ENCODE data around the gene PLEKHA7. TPM values are rescaled to one million over a fixed set of nuclear protein-coding genes. Genes with fewer than 3 reads are reported as not detected.

PLEKHA7 gene
- total RNA-seq, 1 experiment from 2014 or later = 57.6 TPM

DNA sequence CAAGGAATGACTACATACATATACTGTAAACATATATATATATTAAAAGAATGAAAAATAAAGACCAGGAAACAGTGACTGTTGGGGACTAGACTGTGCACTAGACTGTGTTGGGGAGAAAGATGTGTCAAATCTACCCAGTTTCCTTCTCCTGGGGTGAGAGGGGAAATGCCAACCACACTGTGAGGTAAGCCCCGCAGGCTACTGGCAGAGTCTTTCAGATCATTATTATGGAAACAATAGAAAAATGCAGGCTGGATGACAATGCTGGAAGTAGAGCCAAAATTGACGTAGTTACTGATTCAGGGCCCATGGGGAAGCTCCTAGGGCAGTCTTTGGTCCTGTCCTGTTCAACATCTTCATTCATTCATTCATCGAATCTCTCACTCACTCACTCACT is 174.4 kb downstream of the PLEKHA7 start:
- no peaks in the 10 kb centered on the region for H3K27me3 Mint-ChIP-seq (ENCODE audit: insufficient read depth, unreplicated experiment)
- ChIA-PET POLR2A (no interaction called here), CTCF (no interaction called here)
- no peak for DNase-seq
- H3K36me3 Mint-ChIP-seq (ENCODE audit: insufficient read depth, unreplicated experiment) = peaks cover 65% of the 10 kb centered on the region
- no peak overlapping the region for H3K27ac Mint-ChIP-seq (ENCODE audit: unreplicated experiment)
- TF ChIP-seq, protein P1, sequence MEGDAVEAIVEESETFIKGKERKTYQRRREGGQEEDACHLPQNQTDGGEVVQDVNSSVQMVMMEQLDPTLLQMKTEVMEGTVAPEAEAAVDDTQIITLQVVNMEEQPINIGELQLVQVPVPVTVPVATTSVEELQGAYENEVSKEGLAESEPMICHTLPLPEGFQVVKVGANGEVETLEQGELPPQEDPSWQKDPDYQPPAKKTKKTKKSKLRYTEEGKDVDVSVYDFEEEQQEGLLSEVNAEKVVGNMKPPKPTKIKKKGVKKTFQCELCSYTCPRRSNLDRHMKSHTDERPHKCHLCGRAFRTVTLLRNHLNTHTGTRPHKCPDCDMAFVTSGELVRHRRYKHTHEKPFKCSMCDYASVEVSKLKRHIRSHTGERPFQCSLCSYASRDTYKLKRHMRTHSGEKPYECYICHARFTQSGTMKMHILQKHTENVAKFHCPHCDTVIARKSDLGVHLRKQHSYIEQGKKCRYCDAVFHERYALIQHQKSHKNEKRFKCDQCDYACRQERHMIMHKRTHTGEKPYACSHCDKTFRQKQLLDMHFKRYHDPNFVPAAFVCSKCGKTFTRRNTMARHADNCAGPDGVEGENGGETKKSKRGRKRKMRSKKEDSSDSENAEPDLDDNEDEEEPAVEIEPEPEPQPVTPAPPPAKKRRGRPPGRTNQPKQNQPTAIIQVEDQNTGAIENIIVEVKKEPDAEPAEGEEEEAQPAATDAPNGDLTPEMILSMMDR (IDR thresholded peaks at IDR 0.05; ENCODE audit: insufficient read depth in 1 of 2, low read depth in 1 of 2, low read length in 1 of 2, severe bottlenecking in 1 of 2, unreplicated experiment in 1 of 2) = no peak
- Histone ChIP-seq H3K9me3 (no peaks in the 10 kb centered on the region), H3K4me3 (ENCODE audit: low read depth, low read length) (no peak overlapping the region), H3K36me3 (ENCODE audit: control insufficient read depth, insufficient read depth, low read length) (no peaks in the 10 kb centered on the region; the same call in none of the 2 replicates), H3K27me3 (replicated peaks; ENCODE audit: control insufficient read depth, insufficient read depth, low read length) (no peaks in the 10 kb centered on the region), H3K4me1 (no peaks in the 10 kb centered on the region)
- BruUV-seq (replicated peaks) = no TSS peak
- intact Hi-C loops (cut with micrococcal nuclease; ENCODE audit: unreplicated experiment) = no loop called here
- H3K9me3 Mint-ChIP-seq (ENCODE audit: unreplicated experiment) = no peaks in the 10 kb centered on the region
- H3K4me3 Mint-ChIP-seq (ENCODE audit: unreplicated experiment) = no peak overlapping the region
- no peaks in the 10 kb centered on the region for H3K4me1 Mint-ChIP-seq (ENCODE audit: low read depth, unreplicated experiment)

DNA sequence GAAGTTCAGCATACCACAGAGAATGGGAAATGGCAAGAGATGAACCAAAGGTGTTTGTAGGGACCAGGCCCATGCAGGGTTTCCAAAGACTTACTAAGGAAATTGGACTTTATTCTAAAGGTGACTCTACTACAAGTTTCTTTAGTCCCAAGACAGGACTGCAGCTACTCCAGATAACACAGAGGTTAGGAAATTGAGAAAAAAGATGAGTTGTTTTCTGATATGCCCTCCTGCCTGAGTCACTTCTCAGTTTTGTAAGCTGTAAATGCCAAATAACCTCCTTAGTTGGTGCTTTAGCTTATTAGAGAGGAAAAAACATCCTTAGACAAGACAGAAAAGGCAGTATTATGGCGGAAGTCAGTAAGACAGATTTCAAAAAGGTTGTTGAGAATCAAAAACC is 179.8 kb downstream of the PLEKHA7 start:
- Histone ChIP-seq H3K4me1 (no peaks in the 10 kb centered on the region), H3K9me3 (no peaks in the 10 kb centered on the region), H3K4me3 (ENCODE audit: low read depth, low read length) (no peak overlapping the region), H3K36me3 (ENCODE audit: control insufficient read depth, insufficient read depth, low read length) (no peaks in the 10 kb centered on the region), H3K27me3 (replicated peaks; ENCODE audit: control insufficient read depth, insufficient read depth, low read length) (no peaks in the 10 kb centered on the region)
- Mint-ChIP-seq H3K4me1 (ENCODE audit: low read depth, unreplicated experiment) (no peaks in the 10 kb centered on the region), H3K9me3 (ENCODE audit: unreplicated experiment) (no peaks in the 10 kb centered on the region), H3K27me3 (ENCODE audit: insufficient read depth, unreplicated experiment) (no peaks in the 10 kb centered on the region), H3K36me3 (ENCODE audit: insufficient read depth, unreplicated experiment) (peaks cover 30% of the 10 kb centered on the region), H3K4me3 (ENCODE audit: unreplicated experiment) (no peak overlapping the region), H3K27ac (ENCODE audit: unreplicated experiment) (no peak overlapping the region)
- no TSS peak for BruUV-seq (replicated peaks)
- CTCF ChIA-PET = no interaction called here
- intact Hi-C loops (cut with micrococcal nuclease; ENCODE audit: unreplicated experiment) = no loop called here
- TF ChIP-seq, protein P1 (IDR thresholded peaks at IDR 0.05; ENCODE audit: insufficient read depth in 1 of 2, low read depth in 1 of 2, low read length in 1 of 2, severe bottlenecking in 1 of 2, unreplicated experiment in 1 of 2) = no peak
- no peak for DNase-seq
- POLR2A ChIA-PET = no interaction called here

DNA sequence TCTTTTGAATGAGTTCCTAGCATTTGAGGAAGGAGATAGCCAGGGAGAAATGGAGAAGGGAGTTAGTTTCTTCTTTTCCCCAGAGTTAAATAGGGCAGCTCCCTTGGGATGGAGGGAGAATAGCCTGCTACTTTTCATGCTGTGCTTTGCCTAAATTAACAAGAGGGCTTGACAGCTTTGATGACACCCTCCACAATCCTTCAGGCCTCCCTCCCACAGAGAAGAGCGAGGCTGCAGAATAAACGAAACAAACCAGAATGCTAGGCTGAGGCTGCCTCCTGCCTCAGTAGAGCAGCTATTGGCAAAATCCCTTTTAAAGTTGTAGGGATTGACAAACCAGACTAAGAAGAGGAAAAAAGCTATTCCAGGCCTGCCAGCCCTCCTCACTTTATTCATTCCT is 181.2 kb downstream of the PLEKHA7 start:
- H3K4me1 ChIP-seq = no peaks in the 10 kb centered on the region
- H3K4me1 Mint-ChIP-seq (ENCODE audit: low read depth, unreplicated experiment) = no peaks in the 10 kb centered on the region
- POLR2A ChIA-PET = no interaction called here
- no peak for DNase-seq
- H3K36me3 ChIP-seq (ENCODE audit: control insufficient read depth, insufficient read depth, low read length) = no peaks in the 10 kb centered on the region
- no peaks in the 10 kb centered on the region for H3K9me3 Mint-ChIP-seq (ENCODE audit: unreplicated experiment)
- H3K4me3 ChIP-seq (ENCODE audit: low read depth, low read length) = no peak overlapping the region
- peaks cover 39% of the 10 kb centered on the region for H3K36me3 Mint-ChIP-seq (ENCODE audit: insufficient read depth, unreplicated experiment)
- TF ChIP-seq, protein P1 (IDR thresholded peaks at IDR 0.05; ENCODE audit: insufficient read depth in 1 of 2, low read depth in 1 of 2, low read length in 1 of 2, severe bottlenecking in 1 of 2, unreplicated experiment in 1 of 2) = no peak
- intact Hi-C loops (cut with micrococcal nuclease; ENCODE audit: unreplicated experiment) = no loop called here
- CTCF ChIA-PET = interaction anchor here (1.7 kb wide), 1 partner anchor 13 kb away, joined by 5 read pairs; no protein-coding TSS in a partner anchor
- H3K27me3 Mint-ChIP-seq (ENCODE audit: insufficient read depth, unreplicated experiment) = no peaks in the 10 kb centered on the region
- H3K27me3 ChIP-seq (replicated peaks; ENCODE audit: control insufficient read depth, insufficient read depth, low read length) = no peaks in the 10 kb centered on the region
- no TSS peak for BruUV-seq (replicated peaks)
- H3K27ac Mint-ChIP-seq (ENCODE audit: unreplicated experiment) = no peak overlapping the region
- no peak overlapping the region for H3K4me3 Mint-ChIP-seq (ENCODE audit: unreplicated experiment)
- H3K9me3 ChIP-seq = no peaks in the 10 kb centered on the region

Data from Caco-2 (cell line).